ENCODE results near the gene KCNH4.

DNA sequence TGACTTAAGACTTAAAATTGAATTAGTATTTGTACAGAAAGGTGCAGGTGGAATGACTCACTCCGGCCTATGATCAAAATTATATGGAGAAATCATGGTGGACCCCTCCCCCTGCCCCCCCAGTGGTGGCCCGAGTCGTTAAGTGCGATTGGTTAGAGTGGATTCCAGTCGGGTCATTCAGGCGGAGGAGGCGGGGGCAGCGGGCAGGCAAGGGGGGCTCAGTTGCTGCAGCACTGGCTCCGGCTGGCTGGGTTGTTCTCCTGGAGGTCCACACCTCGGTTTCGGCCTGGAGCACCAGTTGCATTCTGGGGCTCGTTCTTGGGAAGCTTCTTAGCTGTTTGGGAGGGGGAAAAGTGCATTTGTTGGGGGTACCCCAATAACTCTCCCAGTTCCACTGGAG, 55.4 kb downstream of the KCNH4 start:
- TF ChIP-seq POLR2AphosphoS5 (IDR thresholded peaks at IDR 0.05) (no peak), CTCF (IDR thresholded peaks at IDR 0.05) (no peak), POLR2A (IDR thresholded peaks at IDR 0.05) (no peak), EP300 (IDR thresholded peaks at IDR 0.05) (no peak)
